Left ventricle myocardium superior (tissue), 1 donor: Measurements from ENCODE around the gene LINC00237. TPM values are rescaled to one million over a fixed set of nuclear protein-coding genes. Genes with fewer than 3 reads are reported as not detected.

ENCODE experiments used
- ATAC-seq: fragments of 200-7000 bp; cut with Tn5 transposase; one replicate; pipeline ENCODE4 v1.9.1; 2020; ENCODE audit warnings: mild to moderate bottlenecking, moderate library complexity
- DNase-seq: peaks from one replicate; pipeline ENCODE4 v3.0.0-alpha.2; 2020
- intact Hi-C: fragments of 100-400 bp; cut with micrococcal nuclease; formaldehyde crosslinking; loops from one replicate; pipeline ENCODE4 v1.11.0; 2022
- total RNA-seq: library from RNA; stranded (reverse); fragmentation: NEBNext Ultra II Directional; extraction: Animal tissue kit (Norgen Biotek cat#: 25700); gene quantifications from one replicate; pipeline ENCODE4 v1.2.1, GENCODE V29; 2021
- donor health status: DM: no; HTN: yes; CAD: no; lungs with severe emphysema.

The LINC00237 gene
- total RNA-seq, 1 donor from 2014 or later = not detected

DNA sequence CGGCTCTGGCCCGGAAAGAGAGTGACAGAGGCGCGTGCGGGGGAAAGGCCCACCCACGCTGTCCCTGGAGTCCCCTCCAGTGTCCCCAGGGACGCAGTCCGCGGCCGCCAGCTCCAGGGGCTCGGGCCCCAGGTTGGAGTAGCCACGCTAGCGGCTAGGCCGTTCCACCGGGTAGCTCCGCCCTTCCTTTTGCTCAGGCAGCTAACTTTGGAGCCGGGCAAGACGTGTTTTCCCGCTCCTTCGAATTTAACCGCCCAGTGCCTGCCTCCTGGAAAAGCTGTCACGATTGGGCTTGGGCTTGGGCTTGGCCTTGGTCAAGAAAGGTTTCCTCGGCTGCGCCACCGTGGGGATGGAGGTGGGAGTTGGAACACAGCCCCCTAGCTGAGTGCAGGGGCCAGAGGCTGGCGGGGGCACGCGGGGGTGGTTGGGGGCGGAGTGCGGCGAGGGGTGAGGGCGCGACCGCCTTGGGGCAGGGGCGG lies 4.7 kb downstream of the LINC00237 start:
- intact Hi-C loops = no loop called here
- ATAC-seq (peak; percentile 22), DNase-seq (no peak)

DNA sequence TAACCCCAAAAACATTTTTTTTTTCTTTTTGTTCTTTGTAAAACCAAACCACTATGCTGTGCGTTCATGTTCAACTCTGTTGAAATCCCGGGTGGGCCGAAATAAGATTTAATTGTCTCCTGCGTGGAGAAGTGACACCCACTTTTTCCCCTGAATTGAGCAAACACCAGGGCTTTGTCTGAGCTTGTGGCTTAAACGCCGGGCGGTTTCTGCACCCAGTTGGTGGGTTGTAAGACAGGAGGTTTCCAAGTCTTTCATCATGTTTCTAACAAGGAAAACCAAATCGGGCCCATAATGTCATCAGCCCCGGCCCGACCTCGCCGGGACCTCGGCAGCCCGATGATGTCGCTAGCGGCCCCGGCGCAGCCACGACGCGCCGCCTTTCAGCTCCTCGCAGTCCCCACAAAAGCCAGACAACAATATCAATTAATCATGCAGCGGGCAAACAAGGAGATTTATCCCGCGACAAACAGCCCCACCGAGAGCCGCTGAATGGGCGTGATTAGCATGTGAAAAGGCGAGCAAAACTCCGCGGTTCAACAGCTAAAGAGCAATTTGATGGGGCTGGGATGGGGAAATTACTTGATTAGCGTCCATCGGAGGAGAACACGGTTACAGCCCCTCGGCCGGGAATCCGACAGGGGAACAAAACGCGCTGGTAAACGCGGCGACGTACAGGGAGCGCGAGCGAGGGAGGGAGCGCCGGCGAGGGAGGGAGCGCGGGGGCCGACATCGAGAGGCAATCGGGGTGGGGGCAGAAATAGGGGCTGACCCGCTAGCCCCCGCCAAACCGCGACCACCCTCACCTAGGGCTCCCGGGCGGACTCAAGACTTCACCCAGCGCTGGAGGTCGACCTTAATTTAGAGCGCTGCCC lies 5.3 kb downstream of the LINC00237 start:
- DNase-seq (no peak), ATAC-seq (no peak)
- intact Hi-C loops = no loop called here

DNA sequence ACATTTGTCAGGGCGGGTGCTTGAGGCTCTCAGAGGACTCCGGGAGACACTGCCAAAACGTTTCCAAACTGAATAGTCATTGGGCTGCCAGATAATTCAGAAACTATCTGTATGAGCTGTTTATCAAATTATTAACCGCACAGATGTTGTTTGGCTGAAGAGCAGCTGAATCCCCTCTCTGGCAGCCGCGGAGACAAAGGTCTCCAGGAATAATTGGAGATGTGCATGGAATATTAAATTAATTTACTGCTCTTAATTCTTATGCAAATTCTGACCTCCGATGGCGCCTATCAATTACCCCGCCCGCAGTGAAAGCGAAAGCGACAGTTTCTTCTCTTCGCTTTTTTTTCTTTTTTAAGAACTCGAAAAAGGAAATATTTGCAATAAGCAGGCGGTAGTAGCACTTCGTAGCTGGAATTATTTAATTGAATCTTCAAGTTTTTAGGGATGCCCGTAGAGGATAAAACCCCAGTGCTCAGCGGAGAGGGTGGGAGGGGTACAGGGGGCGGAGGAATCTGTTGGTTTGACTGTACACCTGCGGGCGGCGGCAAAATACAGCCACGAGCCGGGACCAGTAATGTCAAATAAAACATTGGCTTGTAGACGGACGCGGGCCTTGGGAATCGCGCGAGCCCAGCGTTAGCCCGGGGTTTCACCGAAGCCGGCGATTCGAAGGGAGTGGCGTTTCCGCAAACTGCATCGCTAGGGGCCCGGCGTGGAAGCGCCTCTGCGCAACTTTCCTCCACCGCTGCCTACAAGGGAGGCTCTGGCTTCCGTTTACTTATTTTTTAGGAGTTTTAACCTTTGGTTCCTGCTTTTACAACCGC lies 6.2 kb downstream of the LINC00237 start:
- ATAC-seq (peak; percentile 56), DNase-seq (peak; percentile 60)
- intact Hi-C loops = no loop called here

DNA sequence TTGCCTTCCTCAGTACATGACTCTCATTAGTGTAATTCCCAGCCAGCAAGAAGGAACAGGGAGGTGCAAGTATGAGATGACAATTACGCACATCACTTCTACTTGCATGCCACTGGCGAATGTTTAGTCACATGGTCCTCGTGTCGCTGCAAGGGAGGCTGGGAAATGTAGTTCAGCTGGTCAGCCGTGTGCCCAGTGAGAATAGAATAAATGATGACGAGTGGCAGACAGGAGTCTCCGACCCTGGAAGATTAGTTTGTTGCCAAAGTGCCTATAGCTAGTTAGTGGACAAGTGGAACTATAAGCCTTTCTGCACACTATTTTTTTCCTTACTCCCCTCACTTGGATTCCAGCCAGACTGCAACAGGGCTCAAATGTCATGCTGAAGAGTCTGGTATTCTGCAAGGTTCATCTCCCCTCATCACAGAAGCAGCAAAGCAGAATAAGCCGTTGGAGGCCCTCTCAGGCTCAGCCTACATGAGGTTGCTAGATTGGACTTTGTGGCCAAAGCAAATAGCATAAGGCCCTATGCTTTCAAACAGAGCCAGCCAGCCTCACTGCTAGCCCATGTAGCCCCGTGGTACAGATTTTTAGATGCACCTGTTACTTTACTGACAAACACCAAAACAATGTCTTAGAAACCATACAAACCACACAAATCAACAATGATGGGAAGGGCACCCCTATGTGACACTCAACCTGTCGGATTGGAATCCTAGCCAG lies 9.7 kb downstream of the LINC00237 start:
- ATAC-seq (no peak), DNase-seq (no peak)
- intact Hi-C loops = no loop called here

DNA sequence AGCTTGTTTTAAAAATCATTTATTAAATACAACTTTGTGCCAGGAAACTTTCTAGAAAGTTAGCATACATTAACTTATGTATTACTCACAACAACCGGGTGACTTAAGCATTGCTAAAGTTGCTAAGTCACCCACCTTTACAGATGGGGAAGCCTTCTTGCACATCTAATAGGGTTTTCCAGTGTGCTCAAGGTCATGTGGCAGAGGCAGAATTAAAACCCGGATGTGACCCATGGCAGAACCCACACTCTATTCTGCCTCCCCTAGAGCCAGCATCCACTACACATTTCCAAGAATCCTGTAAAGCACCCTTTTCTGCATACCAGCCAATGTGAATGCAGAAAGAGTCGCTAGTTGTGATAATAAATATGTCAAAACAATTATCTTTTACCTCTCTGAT lies 13.4 kb downstream of the LINC00237 start:
- intact Hi-C loops = no loop called here
- no peak for ATAC-seq
- DNase-seq = no peak

DNA sequence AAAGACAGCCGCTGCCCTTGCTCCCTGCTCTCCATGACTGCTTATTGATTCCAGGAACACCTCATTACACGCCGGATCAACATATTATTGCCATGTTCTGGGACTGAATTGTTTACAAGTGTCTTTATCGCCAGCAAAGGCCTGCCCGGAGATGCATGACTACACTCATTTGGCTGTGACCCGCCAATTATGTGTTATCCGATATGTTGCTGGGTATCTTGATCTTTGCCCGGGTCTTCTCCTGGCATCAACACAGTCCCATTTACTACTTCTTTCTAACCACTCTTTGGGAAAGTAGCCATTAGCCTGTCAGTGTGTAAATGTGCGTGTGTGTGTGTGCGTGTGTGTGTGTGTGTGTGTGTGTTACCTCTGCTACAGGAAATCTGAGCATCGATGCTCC lies 15.4 kb downstream of the LINC00237 start:
- intact Hi-C loops = no loop called here

DNA sequence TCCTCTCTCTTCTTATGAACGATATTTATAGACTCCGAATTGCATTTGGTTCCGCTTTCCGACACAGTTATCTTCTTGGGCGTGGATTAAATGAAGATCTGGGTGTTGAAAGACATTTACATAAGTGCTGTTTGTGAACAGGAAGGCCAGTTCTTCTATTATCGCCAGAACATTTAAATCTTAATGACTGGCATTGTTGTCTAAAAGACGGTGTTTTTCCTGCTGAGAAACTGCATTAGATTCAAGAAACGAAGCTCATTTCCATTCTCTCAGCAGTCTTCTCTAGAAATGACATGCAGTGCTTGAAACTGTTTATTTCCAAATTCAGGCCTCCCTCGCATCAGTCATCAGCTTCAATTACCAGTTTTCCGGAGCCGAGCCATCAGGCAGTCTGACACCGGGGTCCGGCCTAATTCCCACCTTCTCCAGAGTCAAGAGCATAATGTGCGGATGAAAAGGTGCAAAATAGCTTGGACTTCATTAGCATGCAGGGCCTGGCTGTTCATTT lies 16.0 kb downstream of the LINC00237 start:
- no peak for DNase-seq
- intact Hi-C loops = no loop called here
- no peak for ATAC-seq

More for the DNA sequence above, 15.4 kb downstream of the LINC00237 start:
- ATAC-seq (no peak), DNase-seq (no peak)

DNA sequence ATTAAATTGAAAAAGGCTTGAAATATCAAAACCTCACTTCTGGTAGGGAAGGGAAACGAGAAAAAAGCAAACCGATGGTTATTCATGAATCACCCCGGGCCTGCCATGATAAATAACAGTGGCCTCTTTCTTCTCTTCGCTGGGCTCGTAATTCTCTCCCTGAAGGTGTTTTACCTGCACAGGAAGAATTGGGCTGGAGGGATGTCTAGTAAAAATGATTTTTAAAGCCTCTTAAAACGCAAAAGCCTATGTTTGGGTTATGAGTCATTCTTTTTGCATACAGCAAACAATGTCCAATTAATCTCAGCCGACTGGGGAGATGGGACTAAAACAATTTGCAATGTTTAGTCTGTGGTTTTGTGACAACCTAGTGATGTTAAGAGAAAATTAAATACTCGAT lies 16.8 kb downstream of the LINC00237 start:
- ATAC-seq (no peak), DNase-seq (no peak)
- intact Hi-C loops = no loop called here

DNA sequence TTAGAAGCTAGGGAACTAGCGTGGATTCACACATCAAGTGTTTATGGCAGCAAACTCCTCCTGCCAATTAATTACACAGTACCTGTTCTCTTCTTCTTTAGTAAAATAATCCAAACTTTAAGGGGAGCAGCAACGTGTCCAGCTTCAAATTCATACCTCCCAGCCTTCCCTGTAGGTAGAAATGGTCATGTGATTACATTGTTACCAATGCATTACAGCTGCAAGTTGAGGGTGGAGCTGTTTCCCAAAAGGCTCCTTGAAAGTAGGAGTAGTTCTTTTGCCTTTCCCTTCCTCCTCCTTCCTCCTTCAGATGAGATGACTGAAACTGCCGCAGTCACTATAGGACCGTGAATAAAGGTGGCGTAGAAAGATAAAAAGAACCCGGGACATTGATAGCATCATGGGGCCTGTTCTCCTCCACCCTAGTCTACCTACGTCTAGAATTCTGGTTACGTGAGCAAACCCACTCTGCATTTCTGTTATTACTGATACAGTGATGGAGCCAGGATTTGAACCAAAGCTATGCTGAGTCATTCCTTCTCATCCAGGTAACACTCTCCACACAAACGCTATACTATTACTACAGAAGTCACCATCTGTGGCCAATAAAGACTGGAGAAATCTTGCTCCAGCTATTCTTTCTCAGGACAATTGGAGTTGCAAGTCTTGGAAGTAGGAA lies 18.2 kb downstream of the LINC00237 start:
- DNase-seq = no peak
- intact Hi-C loops = no loop called here
- ATAC-seq = no peak

DNA sequence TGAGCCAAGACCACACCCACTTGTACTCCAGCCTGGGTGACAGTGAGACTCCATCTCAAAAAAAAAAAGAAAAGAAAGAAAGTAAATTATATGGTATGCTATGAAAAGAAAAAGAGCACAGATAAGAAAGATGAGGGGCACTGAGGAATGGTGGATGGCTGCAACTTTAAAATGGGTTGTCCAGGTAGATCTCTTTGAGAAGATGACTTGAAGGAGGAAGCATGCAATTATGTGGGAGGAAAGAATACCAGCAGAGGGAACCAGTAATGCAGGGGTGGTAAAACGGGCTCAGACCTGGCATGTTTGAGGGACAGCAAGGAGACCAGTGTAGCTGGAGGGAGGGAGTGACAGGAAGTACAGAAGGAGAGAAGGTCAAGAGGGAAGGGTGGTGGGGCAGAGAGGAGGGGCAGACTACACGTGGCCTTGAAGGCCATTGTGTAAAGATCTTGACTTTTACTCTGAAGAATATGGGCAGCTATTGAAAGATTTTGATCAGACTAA lies 22.3 kb downstream of the LINC00237 start:
- no peak for ATAC-seq
- intact Hi-C loops = no loop called here
- no peak for DNase-seq

DNA sequence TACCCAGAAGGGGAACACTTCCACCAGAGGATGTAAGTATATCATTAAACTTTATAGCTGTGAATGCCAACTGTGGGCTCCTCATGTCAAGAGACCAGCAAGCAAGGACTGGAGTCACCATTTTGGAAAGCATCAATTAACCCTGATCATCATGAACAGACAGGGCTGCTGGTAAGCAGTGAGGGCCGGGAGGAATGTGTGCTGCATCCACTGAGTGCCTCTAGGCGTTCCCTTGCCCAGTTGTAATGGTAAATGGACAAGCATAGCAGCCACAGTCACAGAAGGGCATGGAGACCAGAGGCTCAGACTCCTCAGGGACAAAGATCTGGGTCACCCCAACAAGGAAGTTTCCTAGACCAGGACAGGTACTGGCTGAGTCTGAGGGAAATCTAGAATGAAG lies 23.6 kb downstream of the LINC00237 start:
- intact Hi-C loops = no loop called here
- DNase-seq (no peak), ATAC-seq (no peak)

DNA sequence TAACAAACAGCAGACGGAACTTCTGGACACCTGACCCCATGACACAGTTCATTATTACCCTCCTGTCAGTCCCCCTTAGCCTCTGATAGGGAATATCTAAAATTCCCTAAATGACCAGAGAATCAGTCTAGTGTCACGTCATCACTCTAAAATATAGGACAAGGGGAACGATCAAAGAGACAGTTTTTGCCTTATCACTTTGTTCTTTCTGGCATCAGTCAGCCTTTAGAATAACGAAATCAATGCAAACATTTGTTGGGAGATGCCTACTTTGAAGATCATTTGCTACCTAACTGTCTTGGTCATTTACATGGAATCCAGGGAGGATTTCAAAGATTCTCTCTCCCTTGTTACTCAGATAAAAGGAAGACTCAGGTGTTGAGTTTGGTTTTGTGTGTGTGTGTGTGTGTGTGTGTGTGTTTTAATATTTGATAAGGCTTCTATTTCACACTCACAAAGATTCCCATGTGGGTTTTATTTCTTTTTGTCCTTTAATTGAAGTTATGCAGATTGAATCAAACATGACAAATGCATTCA lies 28.3 kb downstream of the LINC00237 start:
- no peak for ATAC-seq

DNA sequence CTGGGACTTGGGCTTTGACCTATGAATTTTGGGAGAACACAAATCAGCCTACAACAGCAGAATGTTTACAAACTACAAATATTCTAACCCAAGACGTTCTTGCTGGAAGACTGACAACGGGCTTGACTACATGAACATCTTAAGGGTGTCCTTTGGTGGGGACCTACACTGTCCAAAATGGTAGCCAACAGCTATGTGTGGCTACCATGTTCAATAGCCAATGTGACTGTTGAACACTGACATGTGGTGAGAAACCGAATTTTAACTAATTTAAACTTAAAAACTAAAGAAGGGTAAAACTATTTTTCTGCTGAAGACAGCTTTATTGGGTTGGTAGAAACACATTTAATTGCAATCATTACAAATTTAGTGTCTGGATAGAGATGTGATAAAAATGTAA lies 30.1 kb downstream of the LINC00237 start:
- intact Hi-C loops = no loop called here
- ATAC-seq = no peak

More for the DNA sequence above, 28.3 kb downstream of the LINC00237 start:
- no peak for DNase-seq
- intact Hi-C loops = no loop called here

DNA sequence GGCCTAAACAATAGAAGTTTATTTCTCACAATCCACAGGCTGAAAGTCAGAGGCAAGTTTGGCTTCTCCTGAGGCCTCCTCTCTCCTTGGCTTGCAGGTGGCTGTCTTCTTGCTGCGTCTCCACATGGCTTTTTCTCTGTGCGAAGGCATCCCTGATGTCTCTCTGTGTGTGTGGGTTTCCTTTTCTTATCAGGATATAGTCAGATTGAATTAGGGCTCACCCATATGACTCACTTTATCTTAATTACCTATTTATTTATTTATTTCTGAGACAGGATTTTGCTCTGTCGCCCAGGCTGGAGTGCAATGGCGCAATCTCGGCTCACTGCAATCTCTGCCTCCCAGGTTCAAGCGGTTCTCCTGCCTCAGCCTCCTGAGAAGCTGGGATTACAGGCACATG lies 30.7 kb downstream of the LINC00237 start:
- intact Hi-C loops = no loop called here
- no peak for ATAC-seq

More for the DNA sequence above, 30.1 kb downstream of the LINC00237 start:
- no peak for DNase-seq

DNA sequence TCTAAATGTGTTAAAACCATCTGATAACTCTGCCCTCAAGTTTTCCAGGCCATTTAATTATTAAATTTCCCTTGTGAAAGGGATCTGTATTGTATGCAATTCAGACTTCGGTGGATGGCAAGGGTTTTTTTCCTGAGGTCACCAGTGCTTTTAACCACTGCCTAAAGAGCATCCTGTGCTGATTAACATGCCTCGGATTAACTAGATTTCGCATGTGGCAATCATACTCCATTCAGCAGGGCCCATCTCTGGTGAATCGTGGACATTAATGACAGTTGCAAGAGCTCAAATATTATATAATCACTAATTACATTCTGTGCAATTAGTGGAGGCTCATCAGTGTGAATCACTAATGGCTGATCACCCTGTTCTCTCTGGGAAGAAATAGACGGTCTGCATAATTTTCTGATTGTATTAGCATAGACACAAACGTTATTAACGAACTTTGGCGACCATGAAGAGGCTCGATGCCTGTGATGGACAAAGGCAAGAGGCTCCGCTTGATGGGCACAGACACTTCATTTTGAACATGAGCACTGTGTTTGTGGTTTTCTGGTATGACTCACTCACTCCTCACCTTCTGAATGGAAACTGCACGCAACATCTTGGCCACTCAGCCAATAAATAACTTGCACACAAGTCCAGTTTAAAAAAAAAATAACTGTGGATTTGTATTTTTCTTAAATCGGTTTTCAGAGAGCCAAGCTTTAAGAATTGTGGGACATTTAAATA lies 31.4 kb downstream of the LINC00237 start:
- intact Hi-C loops = no loop called here
- ATAC-seq (no peak), DNase-seq (no peak)

More for the DNA sequence above, 30.7 kb downstream of the LINC00237 start:
- no peak for DNase-seq

DNA sequence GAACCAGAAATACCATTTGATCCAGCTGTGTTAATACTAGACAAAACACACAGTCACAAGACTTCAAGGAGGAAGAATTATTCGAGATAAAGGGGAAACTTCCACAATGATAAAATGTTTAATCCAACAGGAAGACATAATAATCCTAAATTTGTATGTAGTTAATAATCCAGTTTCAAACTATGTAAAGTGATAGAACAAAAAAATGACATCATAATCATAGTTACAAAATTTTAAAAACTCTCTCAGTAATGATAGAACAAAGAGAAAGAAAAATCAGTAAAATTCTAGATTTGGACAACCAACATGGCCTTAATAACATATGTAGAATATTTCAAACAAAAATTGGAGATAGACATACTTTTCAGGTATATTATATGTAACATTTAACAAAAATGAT lies 38.9 kb downstream of the LINC00237 start:
- ATAC-seq (no peak), DNase-seq (no peak)
- intact Hi-C loops = no loop called here

DNA sequence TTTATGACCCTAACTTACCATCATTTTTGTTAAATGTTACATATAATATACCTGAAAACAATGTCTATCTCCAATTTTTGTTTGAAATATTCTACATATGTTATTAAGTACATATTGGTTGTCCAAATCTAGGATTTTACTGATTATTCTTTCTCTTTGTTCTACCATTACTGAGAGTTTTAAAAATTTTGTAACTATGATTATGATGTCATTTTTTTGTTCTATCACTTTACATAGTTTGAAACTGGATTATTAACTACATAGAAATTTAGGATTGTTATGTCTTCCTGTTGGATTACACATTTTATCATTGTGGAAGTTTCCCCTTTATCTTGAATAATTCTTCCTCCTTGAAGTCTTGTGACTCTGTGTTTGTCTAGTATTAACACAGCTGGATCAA lies 41.2 kb downstream of the LINC00237 start:
- no peak for ATAC-seq
- intact Hi-C loops = no loop called here
- no peak for DNase-seq

DNA sequence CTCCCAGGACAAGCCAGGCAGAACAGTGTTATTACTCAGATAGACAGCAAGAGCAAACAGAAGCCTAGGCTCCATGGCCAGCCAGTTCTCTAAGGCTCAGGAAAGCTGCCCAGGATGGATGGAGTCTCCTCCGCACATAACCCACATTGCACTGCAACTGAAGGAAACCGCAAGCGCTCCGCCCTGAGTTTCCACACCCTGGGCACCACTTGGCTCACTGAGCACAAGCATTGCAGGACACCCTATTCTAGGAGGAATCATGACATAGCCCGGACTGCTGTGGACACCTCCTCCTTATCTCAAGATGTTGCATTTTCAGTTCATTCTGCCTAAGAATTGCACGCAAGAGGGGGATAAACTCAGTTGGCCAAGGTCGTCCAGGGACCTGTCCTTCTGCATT lies 42.9 kb downstream of the LINC00237 start:
- intact Hi-C loops = no loop called here
- ATAC-seq (no peak), DNase-seq (no peak)
